A549 (cell line): ENCODE measurements around the gene FSCN2. TPM values are rescaled to one million over a fixed set of nuclear protein-coding genes. Genes with fewer than 3 reads are reported as not detected.

Experiments
- CBX2 ChIP-seq: fragments of 200-600 bp; sonication (generic); IDR thresholded peaks from 2 replicates; pipeline ENCODE4 v1.6.1; 2016; ENCODE audit warnings: low read depth, mild to moderate bottlenecking, borderline replicate concordance
- CBX8 ChIP-seq: fragments of 200-600 bp; sonication (generic); IDR thresholded peaks from 2 replicates; pipeline ENCODE4 v1.6.1; 2016
- CEBPB ChIP-seq, 2 experiments: fragments of >200 bp in 1 of 2; sonication (Bioruptor Twin) in 1 of 2; formaldehyde crosslinking in 1 of 2; IDR thresholded peaks; 2 replicates each; pipeline ENCODE4 v1.6.1; 2012 to 2016
- CHD2 ChIP-seq: fragments of 150-350 bp; IDR thresholded peaks from 2 replicates; pipeline ENCODE4 v1.6.1; 2014; ENCODE audit warnings: low read length; ENCODE audit not compliant: partially characterized antibody
- CHD4 ChIP-seq: fragments of 200-600 bp; sonication (generic); IDR thresholded peaks from 2 replicates; pipeline ENCODE4 v1.6.1; 2016; ENCODE audit warnings: antibody characterized with exemption, mild to moderate bottlenecking, borderline replicate concordance
- EHF ChIP-seq: fragments of 250-450 bp; sonication (Bioruptor Pico); IDR thresholded peaks from 2 replicates; pipeline ENCODE4 v1.5.0; 2020; ENCODE audit warnings: mild to moderate bottlenecking
- EHMT2 ChIP-seq: fragments of 200-600 bp; sonication (generic); IDR thresholded peaks from 2 replicates; pipeline ENCODE4 v1.6.1; 2016; ENCODE audit warnings: antibody characterized with exemption, low read depth, mild to moderate bottlenecking, moderate library complexity
- EP300 ChIP-seq, 2 experiments: fragments of >200 bp; sonication (Bioruptor Twin); formaldehyde crosslinking; IDR thresholded peaks; 2 replicates in 1 of 2; 3 replicates in 1 of 2; pipeline ENCODE4 v1.6.1; 2016 to 2017
- ESRRA ChIP-seq: fragments of 150-350 bp; IDR thresholded peaks from 2 replicates; pipeline ENCODE4 v1.6.1; 2014; ENCODE audit warnings: mild to moderate bottlenecking, low read length, borderline replicate concordance
- FOSB ChIP-seq: fragments of 250-450 bp; sonication (Bioruptor Pico); IDR thresholded peaks from 2 replicates; pipeline ENCODE4 v1.5.0; 2020; ENCODE audit warnings: mild to moderate bottlenecking, moderate library complexity
- GATA3 ChIP-seq: IDR thresholded peaks from 2 replicates; pipeline ENCODE4 v1.6.1; 2012; ENCODE audit warnings: borderline replicate concordance
- HEYL ChIP-seq: fragments of 250-450 bp; sonication (Bioruptor Pico); IDR thresholded peaks from 2 replicates; pipeline ENCODE4 v1.8.0; 2021; ENCODE audit warnings: mild to moderate bottlenecking, moderate library complexity
- HOXA7 ChIP-seq: fragments of 250-450 bp; sonication (Bioruptor Pico); IDR thresholded peaks from 2 replicates; pipeline ENCODE4 v1.5.0; 2020; ENCODE audit warnings: mild to moderate bottlenecking, moderate library complexity
- HOXB13 ChIP-seq: fragments of 250-450 bp; sonication (Bioruptor Pico); IDR thresholded peaks from 2 replicates; pipeline ENCODE4 v1.5.0; 2020; ENCODE audit warnings: low read depth, mild to moderate bottlenecking, moderate library complexity
- HOXB5 ChIP-seq: fragments of 250-450 bp; sonication (Bioruptor Pico); IDR thresholded peaks from 2 replicates; pipeline ENCODE4 v1.5.0; 2020; ENCODE audit warnings: mild to moderate bottlenecking, moderate library complexity
- JUN ChIP-seq, 2 experiments: fragments of >200 bp; sonication (Bioruptor Twin); formaldehyde crosslinking; IDR thresholded peaks; 2 replicates in 1 of 2; 3 replicates in 1 of 2; pipeline ENCODE4 v1.6.1; 2016 to 2017
- KDM1A ChIP-seq: fragments of 200-600 bp; sonication (generic); IDR thresholded peaks from 2 replicates; pipeline ENCODE4 v1.6.1; 2016; ENCODE audit warnings: low read depth, mild to moderate bottlenecking
- MYC ChIP-seq: IDR thresholded peaks from 2 replicates; pipeline ENCODE4 v1.6.1; 2012; ENCODE audit warnings: mild to moderate bottlenecking, inconsistent platforms, low read length, improper control_type of control experiment, borderline replicate concordance
- NFE2L2 ChIP-seq: fragments of 150-350 bp; conservative IDR thresholded peaks from 2 replicates; pipeline ENCODE4 v1.6.1; 2014; ENCODE audit warnings: low read length
- NR3C1 ChIP-seq: fragments of >200 bp; sonication (Bioruptor Twin); formaldehyde crosslinking; IDR thresholded peaks from 3 replicates; pipeline ENCODE4 v1.6.1; 2017
- PHF8 ChIP-seq: fragments of 200-600 bp; sonication (generic); IDR thresholded peaks from 2 replicates; pipeline ENCODE4 v1.6.1; 2016; ENCODE audit warnings: low read depth, mild to moderate bottlenecking, antibody characterized with exemption, moderate library complexity, borderline replicate concordance
- RAD21 ChIP-seq, 2 experiments: fragments of >200 bp in 1 of 2; sonication (Bioruptor Twin) in 1 of 2; formaldehyde crosslinking in 1 of 2; IDR thresholded peaks in 1 of 2; conservative IDR thresholded peaks in 1 of 2; 2 replicates in 1 of 2; 3 replicates in 1 of 2; pipeline ENCODE4 v1.6.1; 2012 to 2018; ENCODE audit warnings: inconsistent platforms in 1 of 2
- RARB ChIP-seq: fragments of 250-450 bp; sonication (Bioruptor Pico); IDR thresholded peaks from 2 replicates; pipeline ENCODE4 v1.8.0; 2021; ENCODE audit warnings: mild to moderate bottlenecking, moderate library complexity
- RCOR1 ChIP-seq: fragments of 150-350 bp; IDR thresholded peaks from 2 replicates; pipeline ENCODE4 v1.6.1; 2014; ENCODE audit warnings: antibody characterized with exemption, low read length, low read depth
- SMC3 ChIP-seq: fragments of >200 bp; sonication (Bioruptor Twin); formaldehyde crosslinking; IDR thresholded peaks from 3 replicates; pipeline ENCODE4 v1.6.1; 2018; ENCODE audit warnings: inconsistent platforms
- SREBF2 ChIP-seq: fragments of 450-650 bp; IDR thresholded peaks from 2 replicates; pipeline ENCODE4 v1.6.1; 2014; ENCODE audit warnings: mild to moderate bottlenecking, moderate library complexity
- TFCP2L1 ChIP-seq: fragments of 250-450 bp; sonication (Bioruptor Pico); IDR thresholded peaks from 2 replicates; pipeline ENCODE4 v1.5.0; 2021; ENCODE audit warnings: mild to moderate bottlenecking
- ZC3H11A ChIP-seq: fragments of 450-650 bp; IDR thresholded peaks from 2 replicates; pipeline ENCODE4 v1.6.1; 2014; ENCODE audit warnings: antibody characterized with exemption, mild to moderate bottlenecking
- ZFP36 ChIP-seq: fragments of 450-650 bp; IDR thresholded peaks from 2 replicates; pipeline ENCODE4 v1.6.1; 2014; ENCODE audit warnings: borderline replicate concordance; ENCODE audit not compliant: partially characterized antibody
- ZNF302 ChIP-seq: fragments of 250-450 bp; sonication (Bioruptor Pico); IDR thresholded peaks from 2 replicates; pipeline ENCODE4 v1.9.0; 2021; ENCODE audit warnings: inconsistent platforms, mild to moderate bottlenecking, moderate library complexity
- ZSCAN20 ChIP-seq: fragments of 250-450 bp; sonication (Bioruptor Pico); IDR thresholded peaks from 2 replicates; pipeline ENCODE4 v1.8.0; 2022; ENCODE audit warnings: mild to moderate bottlenecking, moderate library complexity
- polyA plus RNA-seq, 4 experiments: library from polyadenylated mRNA; depleted of rRNA in 3 of 4; stranded (reverse); fragments of >200 nt; fragmentation: RNase III in 1 of 4; extraction: RNeasy Plus Mini Kit Qiagen cat#74134 plus additional on column Dnase treatment in 1 of 4; gene quantifications; 2 replicates in 3 of 4; 3 replicates in 1 of 4; pipeline ENCODE4 v1.2.3, GENCODE V29; 2011 to 2017
- TF ChIP-seq, protein P1 (sequence below): fragments of 250-450 bp; sonication (Bioruptor Pico); IDR thresholded peaks from 2 replicates; pipeline ENCODE4 v1.5.0; 2021; ENCODE audit warnings: mild to moderate bottlenecking, moderate library complexity, borderline replicate concordance
- TF ChIP-seq, protein P2 (sequence below): IDR thresholded peaks from 2 replicates; pipeline ENCODE4 v1.6.1; 2012
- TF ChIP-seq, protein P3 (sequence below): fragments of >200 bp; sonication (Bioruptor Twin); formaldehyde crosslinking; IDR thresholded peaks from 3 replicates; pipeline ENCODE4 v1.6.1; 2016
- TF ChIP-seq, protein P4 (sequence below): IDR thresholded peaks from 2 replicates; pipeline ENCODE4 v1.6.1; 2012
- TF ChIP-seq, protein P5 (sequence below): fragments of 200-600 bp; sonication (generic); IDR thresholded peaks from 2 replicates; pipeline ENCODE4 v1.6.1; 2016; ENCODE audit warnings: antibody characterized with exemption, mild to moderate bottlenecking, moderate library complexity

Gene FSCN2
- polyA plus RNA-seq, 2 of the 4 experiments (the other 2 are of a cell fraction), result 0.84 to 1.3 TPM

DNA sequence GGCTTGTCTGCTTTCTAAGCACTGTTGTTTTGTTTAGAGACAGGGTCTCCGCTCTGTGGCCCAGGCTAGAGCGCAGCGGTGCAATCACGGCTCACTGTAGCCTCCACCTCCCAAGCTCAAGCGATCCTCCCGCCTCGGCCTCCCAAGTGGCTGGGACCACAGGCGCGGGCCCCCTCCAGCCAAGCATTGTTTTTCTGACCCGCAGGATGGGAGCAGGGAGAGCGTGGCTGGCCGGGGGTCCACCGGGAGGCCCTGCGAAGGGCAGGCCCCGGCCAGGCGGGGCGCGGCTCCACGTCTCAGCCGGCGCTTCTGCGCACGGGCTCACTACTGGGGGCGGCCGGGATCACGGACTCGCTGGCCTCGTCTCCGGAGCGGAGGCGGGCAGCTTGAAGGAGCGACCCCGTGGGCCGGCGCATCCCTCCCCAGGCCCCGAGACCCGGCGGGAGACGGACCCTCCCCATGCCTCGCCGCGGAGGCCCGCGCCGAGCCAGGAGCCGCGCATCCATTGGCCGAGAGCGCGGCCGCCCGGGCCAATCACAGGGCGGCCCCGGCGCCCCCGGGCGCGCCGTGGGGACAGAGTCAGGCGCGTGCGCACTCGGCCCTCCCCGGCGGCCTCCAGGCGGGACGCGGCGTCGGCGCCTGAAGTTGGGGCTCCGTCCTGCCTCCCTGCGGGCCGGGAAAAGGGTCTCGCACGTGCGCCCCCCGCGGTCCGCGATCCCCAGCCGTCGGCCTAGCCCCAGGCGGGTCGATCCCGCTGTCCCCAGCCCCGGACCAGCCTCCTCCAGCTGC, 40.5 kb upstream of the FSCN2 start (continued):
- TF ChIP-seq, protein P1, sequence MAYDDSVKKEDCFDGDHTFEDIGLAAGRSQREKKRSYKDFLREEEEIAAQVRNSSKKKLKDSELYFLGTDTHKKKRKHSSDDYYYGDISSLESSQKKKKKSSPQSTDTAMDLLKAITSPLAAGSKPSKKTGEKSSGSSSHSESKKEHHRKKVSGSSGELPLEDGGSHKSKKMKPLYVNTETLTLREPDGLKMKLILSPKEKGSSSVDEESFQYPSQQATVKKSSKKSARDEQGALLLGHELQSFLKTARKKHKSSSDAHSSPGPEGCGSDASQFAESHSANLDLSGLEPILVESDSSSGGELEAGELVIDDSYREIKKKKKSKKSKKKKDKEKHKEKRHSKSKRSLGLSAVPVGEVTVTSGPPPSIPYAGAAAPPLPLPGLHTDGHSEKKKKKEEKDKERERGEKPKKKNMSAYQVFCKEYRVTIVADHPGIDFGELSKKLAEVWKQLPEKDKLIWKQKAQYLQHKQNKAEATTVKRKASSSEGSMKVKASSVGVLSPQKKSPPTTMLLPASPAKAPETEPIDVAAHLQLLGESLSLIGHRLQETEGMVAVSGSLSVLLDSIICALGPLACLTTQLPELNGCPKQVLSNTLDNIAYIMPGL (CRISPR knock-in tag), result peak; percentile 27; the same call in 1 of the 2 replicates
- TF ChIP-seq JUN (IDR thresholded peaks at IDR 0.05) (peak; percentile 69 to 86; a peak in 4 of 5 replicates), ZC3H11A (no peak), GATA3 (no peak), NR3C1 (no peak), EHMT2 (no peak), HOXB5 (peak; percentile 84), RCOR1 (no peak), PHF8 (peak; percentile 69; the same call in 1 of the 2 replicates), KDM1A (no peak; the same call in 1 of the 2 replicates), EP300 (IDR thresholded peaks at IDR 0.05) (no peak), TFCP2L1 (CRISPR knock-in tag) (peak; percentile 83; the same call in 1 of the 2 replicates), ZSCAN20 (no peak), RAD21 (conservative IDR thresholded peaks at IDR 0.05 in 1 of 2, IDR thresholded peaks at IDR 0.05 in 1 of 2) (no peak), SMC3 (no peak), CBX8 (no peak), EHF (CRISPR knock-in tag) (peak; percentile 68; the same call in 1 of the 2 replicates), HOXA7 (CRISPR knock-in tag) (no peak), CHD2 (no peak), RARB (CRISPR knock-in tag) (no peak), SREBF2 (no peak), MYC (no peak; the same call in 1 of the 2 replicates), HEYL (0 out of 2 replicates have a peak, but pooled peaks have one; percentile 39), ZFP36 (no peak), CHD4 (no peak), HOXB13 (CRISPR knock-in tag) (peak; percentile 87; the same call in 1 of the 2 replicates), FOSB (CRISPR knock-in tag) (no peak), CBX2 (no peak), NFE2L2 (no peak), ZNF302 (no peak), CEBPB (IDR thresholded peaks at IDR 0.05) (no peak), ESRRA (no peak)
- TF ChIP-seq, protein P2, sequence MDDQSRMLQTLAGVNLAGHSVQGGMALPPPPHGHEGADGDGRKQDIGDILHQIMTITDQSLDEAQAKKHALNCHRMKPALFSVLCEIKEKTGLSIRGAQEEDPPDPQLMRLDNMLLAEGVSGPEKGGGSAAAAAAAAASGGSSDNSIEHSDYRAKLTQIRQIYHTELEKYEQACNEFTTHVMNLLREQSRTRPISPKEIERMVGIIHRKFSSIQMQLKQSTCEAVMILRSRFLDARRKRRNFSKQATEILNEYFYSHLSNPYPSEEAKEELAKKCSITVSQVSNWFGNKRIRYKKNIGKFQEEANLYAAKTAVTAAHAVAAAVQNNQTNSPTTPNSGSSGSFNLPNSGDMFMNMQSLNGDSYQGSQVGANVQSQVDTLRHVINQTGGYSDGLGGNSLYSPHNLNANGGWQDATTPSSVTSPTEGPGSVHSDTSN, result 0 out of 2 replicates have a peak, but pooled peaks have one; percentile 46
- TF ChIP-seq, protein P3, sequence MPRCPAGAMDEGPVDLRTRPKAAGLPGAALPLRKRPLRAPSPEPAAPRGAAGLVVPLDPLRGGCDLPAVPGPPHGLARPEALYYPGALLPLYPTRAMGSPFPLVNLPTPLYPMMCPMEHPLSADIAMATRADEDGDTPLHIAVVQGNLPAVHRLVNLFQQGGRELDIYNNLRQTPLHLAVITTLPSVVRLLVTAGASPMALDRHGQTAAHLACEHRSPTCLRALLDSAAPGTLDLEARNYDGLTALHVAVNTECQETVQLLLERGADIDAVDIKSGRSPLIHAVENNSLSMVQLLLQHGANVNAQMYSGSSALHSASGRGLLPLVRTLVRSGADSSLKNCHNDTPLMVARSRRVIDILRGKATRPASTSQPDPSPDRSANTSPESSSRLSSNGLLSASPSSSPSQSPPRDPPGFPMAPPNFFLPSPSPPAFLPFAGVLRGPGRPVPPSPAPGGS, result peak; percentile 85; the same call in 2 of the 3 replicates
- TF ChIP-seq, protein P4, sequence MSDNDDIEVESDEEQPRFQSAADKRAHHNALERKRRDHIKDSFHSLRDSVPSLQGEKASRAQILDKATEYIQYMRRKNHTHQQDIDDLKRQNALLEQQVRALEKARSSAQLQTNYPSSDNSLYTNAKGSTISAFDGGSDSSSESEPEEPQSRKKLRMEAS, result peak; percentile 93
- TF ChIP-seq, protein P5, sequence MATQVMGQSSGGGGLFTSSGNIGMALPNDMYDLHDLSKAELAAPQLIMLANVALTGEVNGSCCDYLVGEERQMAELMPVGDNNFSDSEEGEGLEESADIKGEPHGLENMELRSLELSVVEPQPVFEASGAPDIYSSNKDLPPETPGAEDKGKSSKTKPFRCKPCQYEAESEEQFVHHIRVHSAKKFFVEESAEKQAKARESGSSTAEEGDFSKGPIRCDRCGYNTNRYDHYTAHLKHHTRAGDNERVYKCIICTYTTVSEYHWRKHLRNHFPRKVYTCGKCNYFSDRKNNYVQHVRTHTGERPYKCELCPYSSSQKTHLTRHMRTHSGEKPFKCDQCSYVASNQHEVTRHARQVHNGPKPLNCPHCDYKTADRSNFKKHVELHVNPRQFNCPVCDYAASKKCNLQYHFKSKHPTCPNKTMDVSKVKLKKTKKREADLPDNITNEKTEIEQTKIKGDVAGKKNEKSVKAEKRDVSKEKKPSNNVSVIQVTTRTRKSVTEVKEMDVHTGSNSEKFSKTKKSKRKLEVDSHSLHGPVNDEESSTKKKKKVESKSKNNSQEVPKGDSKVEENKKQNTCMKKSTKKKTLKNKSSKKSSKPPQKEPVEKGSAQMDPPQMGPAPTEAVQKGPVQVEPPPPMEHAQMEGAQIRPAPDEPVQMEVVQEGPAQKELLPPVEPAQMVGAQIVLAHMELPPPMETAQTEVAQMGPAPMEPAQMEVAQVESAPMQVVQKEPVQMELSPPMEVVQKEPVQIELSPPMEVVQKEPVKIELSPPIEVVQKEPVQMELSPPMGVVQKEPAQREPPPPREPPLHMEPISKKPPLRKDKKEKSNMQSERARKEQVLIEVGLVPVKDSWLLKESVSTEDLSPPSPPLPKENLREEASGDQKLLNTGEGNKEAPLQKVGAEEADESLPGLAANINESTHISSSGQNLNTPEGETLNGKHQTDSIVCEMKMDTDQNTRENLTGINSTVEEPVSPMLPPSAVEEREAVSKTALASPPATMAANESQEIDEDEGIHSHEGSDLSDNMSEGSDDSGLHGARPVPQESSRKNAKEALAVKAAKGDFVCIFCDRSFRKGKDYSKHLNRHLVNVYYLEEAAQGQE, result no peak
